CD4-positive, alpha-beta T cell (primary cell): Measurements from ENCODE around the gene AMY2A. TPM values are rescaled to one million over a fixed set of nuclear protein-coding genes. Genes with fewer than 3 reads are reported as not detected.
"Not testable (repeated sequence)": the region's sequence is repeated elsewhere in the genome, so short reads cannot be mapped to it uniquely, and the experiment has no call there.

Experiments
- ATAC-seq: fragments of 200-7000 bp; cut with Tn5 transposase; one replicate; pipeline ENCODE4 v1.10.0; 2022; ENCODE audit warnings: mild to moderate bottlenecking; ENCODE audit not compliant: poor library complexity
- CTCF ChIA-PET: fragments of 350-600 bp; sonication (Branson Sonifier 250); formaldehyde crosslinking; loops from one replicate; lab custom pipeline; 2021; ENCODE audit warnings: antibody characterized with exemption, inconsistent platforms; lab: Charles Lee
- POLR2A ChIA-PET: fragments of 350-600 bp; sonication (Branson Sonifier 250); formaldehyde crosslinking; loops from one replicate; lab custom pipeline; 2021; ENCODE audit warnings: antibody characterized with exemption, inconsistent platforms; lab: Charles Lee
- DNase-seq, 14 experiments: peaks; one replicate each; pipeline ENCODE4 v3.0.0-alpha.2; 2013 to 2020; ENCODE audit warnings: mixed read lengths in 2 of 14
- H3K27ac ChIP-seq, 2 donors: one replicate each; pipeline versions ENCODE4 v1.5.1 to v1.7.0; 2013; ENCODE audit warnings: low read length in 2 of 2, low read depth in 1 of 2, mild to moderate bottlenecking in 1 of 2
- H3K27me3 ChIP-seq, 2 experiments: 1 replicate in 1 of 2; 2 replicates in 1 of 2; pipeline versions ENCODE4 v1.6.1 to v1.7.0; 2013; ENCODE audit warnings: low read length in 2 of 2, control low read depth in 1 of 2, mild to moderate bottlenecking in 1 of 2, moderate library complexity in 1 of 2; ENCODE audit not compliant: insufficient read depth in 2 of 2, control insufficient read depth in 1 of 2
- H3K36me3 ChIP-seq: one replicate; pipeline ENCODE4 v1.6.1; 2013; ENCODE audit warnings: low read length, control low read depth; ENCODE audit not compliant: insufficient read depth
- H3K4me1 ChIP-seq: one replicate; pipeline ENCODE4 v1.6.1; 2013; ENCODE audit warnings: low read length, control low read depth; ENCODE audit not compliant: insufficient read depth
- H3K4me3 ChIP-seq: one replicate; pipeline ENCODE4 v1.5.1; 2013; ENCODE audit warnings: mild to moderate bottlenecking, low read length, moderate library complexity
- H3K9me3 ChIP-seq, 2 experiments: 1 replicate in 1 of 2; 2 replicates in 1 of 2; pipeline versions ENCODE4 v1.6.1 to v1.7.0; 2013; ENCODE audit warnings: low read length in 2 of 2, mild to moderate bottlenecking in 2 of 2, control low read depth in 1 of 2, moderate library complexity in 1 of 2; ENCODE audit not compliant: control insufficient read depth in 1 of 2, insufficient read depth in 1 of 2
- H3K27ac Mint-ChIP-seq: one replicate; pipeline ENCODE4 v1.8.0; 2020; ENCODE audit warnings: mixed read lengths
- H3K27me3 Mint-ChIP-seq: one replicate; pipeline ENCODE4 v1.8.0; 2021; ENCODE audit warnings: mixed read lengths
- H3K36me3 Mint-ChIP-seq: one replicate; pipeline ENCODE4 v1.8.0; 2021; ENCODE audit warnings: low read depth, mixed read lengths
- H3K4me1 Mint-ChIP-seq: one replicate; pipeline ENCODE4 v1.8.0; 2021; ENCODE audit warnings: low read depth, mixed read lengths
- H3K4me3 Mint-ChIP-seq: one replicate; pipeline ENCODE4 v1.8.0; 2020; ENCODE audit warnings: mild to moderate bottlenecking, mixed read lengths
- H3K9me3 Mint-ChIP-seq: one replicate; pipeline ENCODE4 v1.8.0; 2020; ENCODE audit warnings: mixed read lengths
- CTCF ChIP-seq: fragments of 200-600 bp; IDR thresholded peaks from one replicate; pipeline ENCODE4 v1.8.0; 2022; ENCODE audit warnings: antibody characterized with exemption, mild to moderate bottlenecking
- intact Hi-C, 2 experiments: fragments of 100-400 bp; cut with DNase I in 1 of 2; cut with micrococcal nuclease in 1 of 2; formaldehyde crosslinking; loops; one replicate each; pipeline versions ENCODE4 v1.15.1 to v1.9.0; 2023 to 2025; cut with DNase I, micrococcal nuclease
- polyA plus RNA-seq, 2 donors: library from polyadenylated mRNA; unstranded; fragments of 120-200 nt; gene quantifications; one replicate each; pipeline ENCODE4 v1.2.1, GENCODE V29; 2013
- total RNA-seq, 174 experiments: library from RNA in 2 of 174; stranded (reverse) in 2 of 174; gene quantifications; one replicate each; pipeline ENCODE4 v1.2.3 and lab custom pipeline; 2021 to 2026

Gene AMY2A
- total RNA-seq (not detected), total RNA-seq (lab: John Stamatoyannopoulos, UW) (0 to 0.44 (median 0.04) reads per million in 172 experiments)
- not detected for polyA plus RNA-seq (2013, experiment 1 of 2)
- not detected for polyA plus RNA-seq (2013, experiment 2 of 2)

DNA sequence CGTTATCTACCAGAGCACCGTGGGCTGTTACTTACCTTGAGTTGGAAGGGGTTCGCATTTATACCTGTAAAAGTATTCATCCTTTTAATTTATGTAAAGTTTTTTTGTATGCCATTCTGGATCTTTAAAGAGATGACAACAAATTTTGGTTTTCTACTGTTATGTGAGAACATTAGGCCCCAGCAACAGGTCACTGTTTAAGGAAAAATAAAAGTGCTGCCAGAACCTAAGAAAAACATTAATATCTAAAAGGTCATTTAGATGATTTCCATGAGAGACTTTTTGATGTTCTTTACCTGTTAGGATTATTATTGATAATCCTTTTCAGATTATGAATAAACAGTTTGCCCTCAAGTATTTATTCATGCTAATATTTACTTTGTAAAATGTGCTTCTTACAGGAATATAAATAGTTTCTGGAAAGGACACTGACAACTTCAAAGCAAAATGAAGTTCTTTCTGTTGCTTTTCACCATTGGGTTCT is at the start of gene AMY2A:
AMY2A (plus strand) TSS at position 434 of the 484 bp plus-strand sequence; CDS start at position 448, 14 bp downstream.
- intact Hi-C loops, H3K27ac ChIP-seq, DNase-seq, H3K36me3 ChIP-seq, ATAC-seq, H3K9me3 Mint-ChIP-seq, H3K27me3 Mint-ChIP-seq, H3K9me3 ChIP-seq, POLR2A ChIA-PET, H3K27ac Mint-ChIP-seq, H3K4me1 Mint-ChIP-seq, H3K4me3 Mint-ChIP-seq, H3K4me1 ChIP-seq, H3K27me3 ChIP-seq, H3K4me3 ChIP-seq, CTCF ChIA-PET, H3K36me3 Mint-ChIP-seq: not testable (repeated sequence)

DNA sequence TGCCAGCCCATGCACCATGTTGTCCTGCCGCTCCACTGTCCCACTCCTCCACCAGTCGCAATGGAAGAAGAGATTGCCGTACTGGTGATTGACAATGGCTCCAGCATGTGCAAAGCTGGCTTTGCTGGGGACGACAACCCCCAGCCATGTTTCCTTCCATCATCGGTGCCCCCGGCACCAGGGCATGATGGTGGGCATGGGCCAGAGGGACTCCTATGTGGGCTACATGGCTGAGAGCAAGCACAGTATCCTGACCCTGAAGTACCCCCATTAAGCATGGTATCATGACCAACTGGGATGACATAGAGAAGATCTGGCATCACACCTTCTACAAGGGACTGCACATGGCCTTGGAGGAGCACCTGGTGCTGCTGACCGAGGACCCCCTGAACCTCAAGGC is 47.7 kb upstream of the AMY2A start:
- POLR2A ChIA-PET, result no interaction called here
- DNase-seq (no peak), ATAC-seq (no peak)
- Histone ChIP-seq H3K27ac (no peak overlapping the region), H3K9me3 (peaks cover 0 to 7% of the 10 kb centered on the region in 2 experiments), H3K4me1 (no peaks in the 10 kb centered on the region), H3K36me3 (peaks cover 13% of the 10 kb centered on the region), H3K27me3 (no peaks in the 10 kb centered on the region), H3K4me3 (no peak overlapping the region)
- Mint-ChIP-seq H3K4me3 (no peak overlapping the region), H3K9me3 (no peaks in the 10 kb centered on the region), H3K4me1 (no peaks in the 10 kb centered on the region), H3K27me3 (no peaks in the 10 kb centered on the region), H3K27ac (no peak overlapping the region), H3K36me3 (peaks cover 50% of the 10 kb centered on the region)
- intact Hi-C loops, result no loop called here
- CTCF ChIA-PET, result no interaction called here
- TF ChIP-seq CTCF, result no peak

DNA sequence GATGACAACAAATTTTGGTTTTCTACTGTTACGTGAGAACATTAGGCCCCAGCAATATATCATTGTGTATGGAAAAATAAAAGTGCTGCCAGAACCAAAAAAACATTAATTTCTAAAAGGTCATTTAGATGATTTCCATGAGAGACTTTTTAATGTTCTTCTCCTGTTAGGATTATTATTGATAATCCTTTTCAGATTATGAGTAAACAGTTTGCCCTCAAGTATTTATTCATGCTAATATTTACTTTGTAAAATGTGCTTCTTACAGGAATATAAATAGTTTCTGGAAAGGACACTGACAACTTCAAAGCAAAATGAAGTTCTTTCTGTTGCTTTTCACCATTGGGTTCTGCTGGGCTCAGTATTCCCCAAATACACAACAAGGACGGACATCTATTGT is 45.9 kb upstream of the AMY2A start, which contains the start of gene AMY2B:
AMY2B (plus strand) TSS at position 301 of the 400 bp plus-strand sequence; CDS start at position 315, 14 bp downstream.
- H3K4me3 Mint-ChIP-seq, H3K27me3 Mint-ChIP-seq, POLR2A ChIA-PET, H3K9me3 Mint-ChIP-seq, H3K27ac Mint-ChIP-seq, ATAC-seq, DNase-seq, H3K9me3 ChIP-seq, intact Hi-C loops, H3K27ac ChIP-seq, H3K4me3 ChIP-seq, H3K4me1 Mint-ChIP-seq, CTCF ChIA-PET, H3K27me3 ChIP-seq, H3K4me1 ChIP-seq: not testable (repeated sequence)
- peaks cover 52% of the 10 kb centered on the region for H3K36me3 Mint-ChIP-seq
- peaks cover 13% of the 10 kb centered on the region for H3K36me3 ChIP-seq

DNA sequence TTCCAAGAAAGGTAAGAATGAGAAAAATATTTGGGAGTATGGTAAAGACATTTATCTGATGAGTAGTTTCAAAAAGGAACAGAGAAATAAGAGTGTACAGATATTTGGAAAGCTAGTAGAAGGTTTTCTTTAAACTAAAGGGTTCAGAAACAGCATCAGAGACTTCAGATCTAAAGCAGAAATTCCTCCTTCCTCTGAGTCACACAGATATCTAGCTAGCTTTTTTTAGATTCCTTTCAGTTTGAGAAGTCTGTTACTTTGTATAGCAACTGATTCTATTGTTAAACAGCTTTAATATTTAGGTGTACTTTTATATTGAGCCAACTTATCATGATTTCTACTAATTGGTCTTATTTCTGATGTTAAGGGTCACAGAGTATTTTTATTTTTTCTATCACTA is 41.2 kb upstream of the AMY2A start:
- H3K36me3 ChIP-seq, result no peaks in the 10 kb centered on the region
- peaks cover 53% of the 10 kb centered on the region for H3K36me3 Mint-ChIP-seq
- no peaks in the 10 kb centered on the region for H3K27me3 ChIP-seq
- H3K4me3 ChIP-seq, result no peak overlapping the region
- no peak overlapping the region for H3K27ac ChIP-seq
- no peak overlapping the region for H3K4me3 Mint-ChIP-seq
- ChIA-PET CTCF (no interaction called here), POLR2A (no interaction called here)
- H3K9me3 ChIP-seq, result no peaks in the 10 kb centered on the region
- TF ChIP-seq CTCF, result no peak
- no peaks in the 10 kb centered on the region for H3K4me1 Mint-ChIP-seq
- no peaks in the 10 kb centered on the region for H3K27me3 Mint-ChIP-seq
- no peaks in the 10 kb centered on the region for H3K4me1 ChIP-seq
- H3K27ac Mint-ChIP-seq, result no peak overlapping the region
- ATAC-seq (no peak), DNase-seq (no peak)
- H3K9me3 Mint-ChIP-seq, result no peaks in the 10 kb centered on the region
- intact Hi-C loops, result no loop called here

GRCh38 chr1:103576784-103577183 is 40.4 kb upstream of the AMY2A start:
- CTCF ChIA-PET, H3K4me1 Mint-ChIP-seq, H3K27me3 ChIP-seq, DNase-seq, H3K27ac Mint-ChIP-seq, H3K4me3 ChIP-seq, H3K9me3 Mint-ChIP-seq, H3K27ac ChIP-seq, H3K27me3 Mint-ChIP-seq, H3K9me3 ChIP-seq, intact Hi-C loops, H3K4me1 ChIP-seq, ATAC-seq, H3K4me3 Mint-ChIP-seq, POLR2A ChIA-PET, H3K36me3 ChIP-seq: not testable (repeated sequence)
- peaks cover 53% of the 10 kb centered on the region for H3K36me3 Mint-ChIP-seq
